HG03460 (cell line): ENCODE data around the gene C20orf204.
"Not testable (repeated sequence)": the region's sequence is repeated elsewhere in the genome, so short reads cannot be mapped to it uniquely, and the experiment has no call there.

Experiments used
- ATAC-seq: cut with Tn5 transposase; IDR thresholded peaks from one replicate; pipeline ENCODE4 v1.9.1; 2021; ENCODE audit not compliant: unreplicated experiment

C20orf204 gene

DNA sequence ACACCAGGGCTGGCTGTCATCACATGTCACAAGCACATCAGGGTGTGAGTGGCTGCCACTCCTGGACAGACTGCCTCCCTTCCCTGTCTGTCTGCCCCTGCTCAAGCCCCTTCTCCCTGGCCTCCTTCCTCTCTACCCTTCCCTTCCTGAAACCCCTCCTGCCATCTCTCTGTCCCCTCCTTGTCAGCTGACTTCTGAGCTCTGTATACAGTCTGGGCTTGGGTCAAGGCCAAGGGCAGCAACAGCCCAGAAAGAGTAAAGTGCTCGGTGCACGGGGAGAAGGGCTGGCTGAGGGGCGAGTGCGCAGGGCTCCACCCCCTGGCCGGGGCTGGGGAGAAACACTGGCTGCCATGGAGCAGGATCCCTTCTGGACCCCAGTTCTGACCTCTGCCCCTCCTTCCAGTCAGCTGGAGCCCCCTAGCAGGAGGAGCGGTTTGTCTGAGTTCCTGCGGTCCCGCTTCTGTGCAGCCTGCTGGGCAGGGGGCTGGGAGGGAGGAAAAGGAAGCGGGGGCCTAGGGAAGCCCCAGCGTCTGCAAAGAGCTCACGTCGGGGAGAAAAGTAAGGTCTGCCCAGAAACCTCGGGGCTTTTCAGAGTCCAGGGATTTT lies 46.2 kb downstream of the C20orf204 start:
- ATAC-seq = no peak

DNA sequence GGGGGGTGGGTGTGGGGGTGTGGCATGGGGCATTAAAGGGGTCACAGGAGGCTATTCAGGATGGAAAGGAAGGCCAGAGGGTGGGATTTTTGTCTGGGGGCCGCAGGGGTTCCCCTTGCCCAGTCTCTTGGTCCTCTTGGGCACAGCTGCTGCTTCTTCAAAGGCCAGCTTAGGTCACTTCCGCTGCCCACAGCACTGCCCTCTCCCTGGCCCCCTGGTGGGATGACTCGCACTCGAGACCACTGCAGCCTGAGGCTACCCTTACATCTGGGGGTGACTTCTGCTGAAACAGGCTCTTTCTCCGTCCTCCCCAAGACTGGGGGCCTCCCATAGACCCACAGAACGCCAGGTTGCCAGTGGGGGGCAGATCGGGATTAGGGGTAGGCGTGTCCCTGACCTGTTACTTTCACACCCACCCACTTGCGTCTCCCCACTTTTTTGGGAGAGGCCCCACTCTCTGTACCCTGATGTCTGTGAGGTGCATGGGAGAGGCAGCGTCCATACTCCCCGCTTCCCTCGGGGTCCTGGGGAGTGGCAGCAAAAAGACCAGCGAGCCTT lies 46.9 kb downstream of the C20orf204 start:
- ATAC-seq = no peak

DNA sequence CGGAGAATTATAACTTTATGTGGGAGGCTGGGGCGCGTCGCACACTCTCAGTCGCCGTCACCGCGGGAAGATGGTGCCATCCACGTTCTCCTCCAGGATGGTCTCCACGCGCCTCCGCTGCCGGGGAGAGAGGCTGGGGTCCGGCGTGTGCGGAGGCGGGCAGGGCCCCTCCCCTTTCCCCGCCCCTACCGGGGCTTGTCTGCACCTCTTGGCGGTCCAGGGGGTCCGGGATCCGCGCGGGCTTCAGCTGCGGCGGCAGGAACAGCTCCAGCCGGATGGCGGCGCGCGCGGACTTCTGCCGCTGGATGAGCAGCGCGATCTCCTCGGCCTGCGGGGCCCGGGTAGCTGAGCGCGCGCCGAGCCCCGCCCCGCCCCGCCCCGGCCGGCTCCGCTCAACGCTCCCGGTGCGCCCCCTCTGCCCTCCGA lies 47.4 kb downstream of the C20orf204 start:
- ATAC-seq = no peak

DNA sequence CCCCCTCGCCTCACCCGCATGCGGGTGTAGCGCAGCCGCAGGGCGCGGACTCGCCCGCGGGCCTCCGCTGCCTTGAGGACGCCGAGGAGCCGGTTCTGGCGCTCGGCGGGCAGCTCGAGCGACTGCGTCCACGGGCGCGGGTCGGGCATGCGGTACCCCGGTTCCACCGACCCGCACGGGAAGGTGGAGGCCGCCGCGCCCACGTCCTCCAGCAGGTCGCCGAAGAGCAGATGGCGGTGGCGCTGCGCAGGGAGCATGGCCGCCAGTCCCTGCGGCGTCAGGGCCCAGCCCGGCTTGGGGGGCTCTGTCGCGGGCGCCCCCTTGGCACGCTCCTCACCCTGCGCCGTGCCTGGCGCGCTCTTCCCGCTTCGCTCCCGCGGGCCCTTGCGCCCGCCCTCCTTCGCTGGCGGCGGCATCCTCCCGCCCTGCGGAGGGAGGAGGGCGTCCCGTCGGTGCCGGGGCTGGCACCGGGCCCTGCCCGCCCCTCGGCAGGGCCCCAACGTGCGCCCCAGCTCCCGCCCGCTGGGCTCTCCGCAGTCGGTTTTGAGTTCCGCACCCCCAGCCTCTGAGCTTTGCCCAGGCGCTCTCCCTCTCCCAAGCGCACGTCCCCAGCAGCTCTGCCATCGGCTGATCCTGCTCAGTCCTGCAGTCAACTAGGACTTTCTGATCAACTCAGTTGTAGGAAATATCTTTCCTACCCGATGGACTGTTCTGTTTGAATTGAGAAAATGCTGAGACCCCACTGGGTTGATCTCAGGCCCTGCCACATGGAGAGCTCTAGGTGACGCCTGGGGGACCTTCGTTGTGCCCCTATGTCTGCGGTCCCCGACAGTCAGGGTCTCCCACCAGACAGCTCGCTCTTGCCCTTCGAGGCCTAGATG lies 48.1 kb downstream of the C20orf204 start, which contains the start of gene LKAAEAR1:
Gene LKAAEAR1, minus strand, starts transcription at position 595 of the 881 bp plus-strand sequence. Its CDS starts 179 bp downstream, at position 416.
- no peak for ATAC-seq

GRCh38 chr20:64084685-64085152 lies 48.7 kb downstream of the C20orf204 start:
- ATAC-seq = no peak

DNA sequence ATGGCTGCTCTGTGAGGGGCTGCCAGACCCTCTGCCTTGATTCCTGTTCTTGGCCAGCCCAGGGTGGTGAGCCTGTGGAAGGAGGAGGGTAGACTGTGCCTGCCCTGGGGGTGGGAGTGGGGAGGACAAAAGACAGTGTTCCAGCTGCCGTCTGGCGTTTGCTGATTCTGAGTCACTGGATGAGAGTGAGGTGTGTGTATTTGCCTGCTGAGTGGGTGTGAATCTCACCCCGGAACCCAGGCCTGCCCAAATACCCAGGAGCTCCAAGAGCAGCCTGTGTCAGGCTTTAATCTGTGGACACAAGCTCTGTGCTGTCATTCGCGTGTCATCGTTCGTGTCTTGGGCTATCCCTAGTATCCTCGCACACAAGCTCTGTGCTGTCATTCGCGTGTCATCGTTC lies 50.8 kb downstream of the C20orf204 start:
- no peak for ATAC-seq

DNA sequence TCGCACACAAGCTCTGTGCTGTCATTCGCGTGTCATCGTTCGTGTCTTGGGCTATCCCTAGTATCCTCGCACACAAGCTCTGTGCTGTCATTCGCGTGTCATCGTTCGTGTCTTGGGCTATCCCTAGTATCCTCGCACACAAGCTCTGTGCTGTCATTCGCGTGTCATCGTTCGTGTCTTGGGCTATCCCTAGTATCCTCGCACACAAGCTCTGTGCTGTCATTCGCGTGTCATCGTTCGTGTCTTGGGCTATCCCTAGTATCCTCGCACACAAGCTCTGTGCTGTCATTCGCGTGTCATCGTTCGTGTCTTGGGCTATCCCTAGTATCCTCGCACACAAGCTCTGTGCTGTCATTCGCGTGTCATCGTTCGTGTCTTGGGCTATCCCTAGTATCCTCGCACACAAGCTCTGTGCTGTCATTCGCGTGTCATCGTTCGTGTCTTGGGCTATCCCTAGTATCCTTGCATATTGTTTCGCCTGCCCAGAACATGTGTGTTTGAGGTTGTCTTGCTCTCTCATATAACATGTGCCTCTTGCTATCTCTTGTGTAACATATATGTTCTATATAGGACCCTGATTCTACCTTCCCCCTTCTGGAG lies 51.3 kb downstream of the C20orf204 start:
- not testable (repeated sequence) for ATAC-seq

DNA sequence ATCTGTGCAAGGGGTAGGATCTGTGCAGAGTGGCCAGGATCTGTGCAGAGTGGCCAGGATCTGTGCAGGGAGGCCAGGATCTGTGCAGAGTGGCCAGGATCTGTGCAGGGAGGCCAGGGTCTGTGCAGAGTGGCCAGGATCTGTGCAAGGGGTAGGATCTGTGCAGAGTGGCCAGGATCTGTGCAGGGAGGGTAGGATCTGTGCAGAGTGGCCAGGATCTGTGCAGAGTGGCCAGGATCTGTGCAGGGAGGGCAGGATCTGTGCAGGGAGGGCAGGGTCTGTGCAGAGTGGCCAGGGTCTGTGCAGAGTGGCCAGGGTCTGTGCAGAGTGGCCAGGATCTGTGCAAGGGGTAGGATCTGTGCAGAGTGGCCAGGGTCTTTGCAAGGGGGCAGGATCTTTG lies 52.6 kb downstream of the C20orf204 start:
- ATAC-seq = not testable (repeated sequence)
